GM23338 (cell line): ENCODE measurements around the gene ATG9B.

ENCODE experiments used
- CREB1 ChIP-seq: fragments of 250-450 bp; sonication (Bioruptor Pico); IDR thresholded peaks from 2 replicates; pipeline ENCODE4 v1.5.0; 2020; ENCODE audit warnings: low read depth, mild to moderate bottlenecking, moderate library complexity
- CTCF ChIP-seq, 2 experiments: fragments of 200-600 bp in 1 of 2; sonication (generic) in 1 of 2; conservative IDR thresholded peaks; 2 replicates each; pipeline versions ENCODE4 v1.5.1 to v1.6.1; 2016 to 2017; ENCODE audit warnings: antibody characterized with exemption in 2 of 2, low read depth in 2 of 2, mild to moderate bottlenecking in 2 of 2, moderate library complexity in 1 of 2
- ETS1 ChIP-seq: IDR thresholded peaks from 2 replicates; pipeline ENCODE4 v1.6.1; 2016; ENCODE audit warnings: antibody characterized with exemption
- EZH2 ChIP-seq: fragments of 200-600 bp; sonication (generic); IDR thresholded peaks from one replicate; pipeline ENCODE4 v1.8.0; 2017; ENCODE audit warnings: antibody characterized with exemption, mild to moderate bottlenecking, low read depth; ENCODE audit not compliant: unreplicated experiment
- EZH2phosphoT487 ChIP-seq: fragments of 200-600 bp; sonication (generic); IDR thresholded peaks from one replicate; pipeline ENCODE4 v1.8.1; 2018; ENCODE audit warnings: antibody characterized with exemption; ENCODE audit not compliant: unreplicated experiment
- JUNB ChIP-seq: IDR thresholded peaks from one replicate; pipeline ENCODE4 v1.6.1; 2016; ENCODE audit warnings: antibody characterized with exemption; ENCODE audit not compliant: unreplicated experiment
- NANOG ChIP-seq: IDR thresholded peaks from 2 replicates; pipeline ENCODE4 v1.6.1; 2016; ENCODE audit warnings: antibody characterized with exemption, borderline replicate concordance
- POLR2AphosphoS5 ChIP-seq: IDR thresholded peaks from 2 replicates; pipeline ENCODE4 v1.6.1; 2016; ENCODE audit warnings: antibody characterized with exemption, low read depth
- REST ChIP-seq: IDR thresholded peaks from one replicate; pipeline ENCODE4 v1.6.1; 2018; ENCODE audit warnings: antibody characterized with exemption; ENCODE audit not compliant: unreplicated experiment
- STAT1 ChIP-seq: IDR thresholded peaks from one replicate; pipeline ENCODE4 v1.6.1; 2016; ENCODE audit warnings: antibody characterized with exemption; ENCODE audit not compliant: unreplicated experiment
- ZNF114 ChIP-seq: fragments of 250-450 bp; sonication (Bioruptor Pico); IDR thresholded peaks from 2 replicates; pipeline ENCODE4 v1.5.0; 2020; ENCODE audit warnings: mild to moderate bottlenecking, moderate library complexity
- ZNF331 ChIP-seq: fragments of 250-450 bp; sonication (Bioruptor Pico); IDR thresholded peaks from 2 replicates; pipeline ENCODE4 v1.5.0; 2020; ENCODE audit warnings: low read depth, mild to moderate bottlenecking, moderate library complexity

- TF ChIP-seq CTCF (conservative IDR thresholded peaks at IDR 0.05; ENCODE audit: low read depth in 2 of 2) = no peak
- TF ChIP-seq EZH2phosphoT487 = no peak
- TF ChIP-seq EZH2 = no peak
- TF ChIP-seq REST = no peak
- no peak for TF ChIP-seq POLR2AphosphoS5
- no peak for TF ChIP-seq ETS1
- TF ChIP-seq NANOG = no peak
- no peak for TF ChIP-seq CREB1 (CRISPR knock-in tag)
- TF ChIP-seq ZNF331 (CRISPR knock-in tag) = no peak
- TF ChIP-seq JUNB = no peak
- no peak for TF ChIP-seq ZNF114 (CRISPR knock-in tag)
- no peak for TF ChIP-seq STAT1
These were observed 14.9 kb upstream of the ATG9B start for GRCh38 chr7:151038951-151039849.
